ENCODE results near the gene PIM3.

The PIM3 gene

GRCh38 chr22:49928555-49929210 lies 31.9 kb upstream of the PIM3 start:
- no peak for DNase-seq

GRCh38 chr22:49929211-49929979 lies 31.2 kb upstream of the PIM3 start:
- DNase-seq, result peak; percentile 52 to 84 (median 78)

GRCh38 chr22:49929994-49930575 lies 30.5 kb upstream of the PIM3 start:
- no peak for DNase-seq

- DNase-seq, result peak; percentile 87 to 94 (median 92)
Measured at GRCh38 chr22:49930596-49931412, 29.8 kb upstream of the PIM3 start.

GRCh38 chr22:49933236-49934159 lies 27.1 kb upstream of the PIM3 start:
- DNase-seq, result peak in 1 of 4 experiments; percentile 20

GRCh38 chr22:49934160-49934890 lies 26.2 kb upstream of the PIM3 start:
- peak in 3 of 4 experiments; percentile 48 to 61 (median 51) for DNase-seq

- peak; percentile 55 to 88 (median 68) for DNase-seq
Measured at GRCh38 chr22:49934891-49935557, 25.5 kb upstream of the PIM3 start.

GRCh38 chr22:49935561-49935960 lies 25.0 kb upstream of the PIM3 start:
- no peak for DNase-seq

GRCh38 chr22:49936018-49936972 lies 24.3 kb upstream of the PIM3 start:
- DNase-seq, result peak; percentile 96 to 97 (median 96)

- no peak for DNase-seq
Measured at GRCh38 chr22:49936973-49937757, 23.4 kb upstream of the PIM3 start.

- no peak for DNase-seq
Measured at GRCh38 chr22:49937758-49938564, 22.6 kb upstream of the PIM3 start.

GRCh38 chr22:49938565-49939136 lies 21.9 kb upstream of the PIM3 start:
- no peak for DNase-seq

- no peak for DNase-seq
Measured at GRCh38 chr22:49941507-49942316, 18.9 kb upstream of the PIM3 start.

GRCh38 chr22:49942565-49943404 lies 17.8 kb upstream of the PIM3 start:
- no peak for DNase-seq

- DNase-seq, result no peak
Measured at GRCh38 chr22:49943405-49943765, 17.2 kb upstream of the PIM3 start.

Measured in suppressor macrophage (primary cell).